Measurements from ENCODE around the gene NME8.
A peak's percentile ranks its signal among the peaks of the same experiment; 100 is the strongest.

The NME8 gene

GRCh38 chr7:37901890-37902524 is 53.6 kb downstream of the NME8 start:
- no peak for DNase-seq

- DNase-seq, result no peak
Observed at GRCh38 chr7:37908221-37908788, 59.9 kb downstream of the NME8 start.

GRCh38 chr7:37912756-37913155 is 64.4 kb downstream of the NME8 start:
- DNase-seq, result no peak

- DNase-seq, result peak in 1 of 3 experiments; percentile 26
Observed at GRCh38 chr7:37915438-37915837, 67.0 kb downstream of the NME8 start.

GRCh38 chr7:37916017-37916672 is 67.7 kb downstream of the NME8 start:
- peak in 2 of 3 experiments; percentile 33 to 53 for DNase-seq

- peak; percentile 11 to 42 (median 29) for DNase-seq
Observed at GRCh38 chr7:37916673-37917660, 68.6 kb downstream of the NME8 start, which contains the start of gene SFRP4. SFRP4 (minus strand) TSS chr7:37916817; CDS start chr7:37916537, 280 bp downstream.

- no peak for DNase-seq
Observed at GRCh38 chr7:37918526-37918925, 70.1 kb downstream of the NME8 start.

- peak in 2 of 3 experiments; percentile 42 to 44 for DNase-seq
Observed at GRCh38 chr7:37920305-37920848, 72.0 kb downstream of the NME8 start, which contains the start of gene EPDR1. EPDR1 (plus strand) TSS chr7:37920640; CDS start chr7:37920940, 300 bp downstream.

- DNase-seq, result peak; percentile 9 to 42 (median 40)
Observed at GRCh38 chr7:37920849-37921805, 72.7 kb downstream of the NME8 start.

GRCh38 chr7:37921876-37922275 is 73.5 kb downstream of the NME8 start:
- no peak for DNase-seq

- DNase-seq, result no peak
Observed at GRCh38 chr7:37923996-37924395, 75.6 kb downstream of the NME8 start.

- DNase-seq, result no peak
Observed at GRCh38 chr7:37924491-37925041, 76.2 kb downstream of the NME8 start.

GRCh38 chr7:37925620-37926019 is 77.2 kb downstream of the NME8 start:
- no peak for DNase-seq

GRCh38 chr7:37927773-37928444 is 79.5 kb downstream of the NME8 start:
- no peak for DNase-seq

- DNase-seq, result no peak
Observed at GRCh38 chr7:37928878-37929277, 80.5 kb downstream of the NME8 start.

- no peak for DNase-seq
Observed at GRCh38 chr7:37930226-37930948, 82.0 kb downstream of the NME8 start.

GRCh38 chr7:37932543-37932942 is 84.1 kb downstream of the NME8 start:
- DNase-seq, result no peak

GRCh38 chr7:37933018-37933566 is 84.7 kb downstream of the NME8 start:
- DNase-seq, result no peak

GRCh38 chr7:37942934-37943610 is 94.7 kb downstream of the NME8 start:
- no peak for DNase-seq

Measured in NCI-H1417 (cell line).